ENCODE measurements around the gene CLEC4D. TPM values are rescaled to one million over a fixed set of nuclear protein-coding genes. Genes with fewer than 3 reads are reported as not detected.

The CLEC4D gene
- total RNA-seq (0.33 TPM), polyA plus RNA-seq (0.41 TPM)
- long read RNA-seq, donor 1: 0 reads
- long read RNA-seq, donor 2: 0 reads
- long read RNA-seq, donor 3: 0 reads
- long read RNA-seq, donor 4: 0 reads
- long read RNA-seq, donor 5: 0 reads
- long read RNA-seq, donor 6: 0 reads
- long read RNA-seq, donor 7: 0 reads
- long read RNA-seq, donor 8: 0 reads
- long read RNA-seq, donor 9: 0 reads
- long read RNA-seq, donor 10: 0 reads

GRCh38 chr12:8513256-8513655 lies at the start of gene CLEC4D:
Gene CLEC4D, plus strand, starts transcription at chr12:8513503. Its CDS starts 230 bp downstream, at chr12:8513733.
- 92% methylated on average over 4 of the region's 4 CpGs for WGBS
- Histone ChIP-seq H3K27me3 (ENCODE audit: control insufficient read depth in 2 of 2, insufficient read depth in 1 of 2, low read length in 1 of 2) (no peaks in the 10 kb centered on the region), H3K27ac (ENCODE audit: low read depth in 1 of 2, low read length in 1 of 2) (no peak within 1 kb of the TSS), H3K36me3 (ENCODE audit: control insufficient read depth in 2 of 2, insufficient read depth in 2 of 2, low read length in 1 of 2) (no peaks in the 10 kb centered on the region), H3K4me1 (ENCODE audit: control insufficient read depth in 2 of 2, insufficient read depth in 2 of 2, low read length in 2 of 2) (peaks cover 0 to 11% of the 10 kb centered on the region in 2 donors), H3K4me3 (ENCODE audit: low read length in 2 of 2) (no peak within 1 kb of the TSS), H3K9me3 (ENCODE audit: control insufficient read depth in 2 of 2, insufficient read depth in 1 of 2, low read length in 1 of 2) (no peaks in the 10 kb centered on the region)
- DNase-seq (ENCODE audit: low read depth in 6 of 9, low spot score in 9 of 9): peak in 1 of 9 donors; percentile 35

GRCh38 chr12:8465301-8465996 lies 47.9 kb upstream of the CLEC4D start:
- H3K27ac ChIP-seq (ENCODE audit: low read depth in 1 of 2, low read length in 1 of 2): no peak overlapping the region
- no peaks in the 10 kb centered on the region for H3K27me3 ChIP-seq (ENCODE audit: control insufficient read depth in 2 of 2, insufficient read depth in 1 of 2, low read length in 1 of 2)
- no peaks in the 10 kb centered on the region for H3K9me3 ChIP-seq (ENCODE audit: control insufficient read depth in 2 of 2, insufficient read depth in 1 of 2, low read length in 1 of 2)
- no peaks in the 10 kb centered on the region for H3K36me3 ChIP-seq (ENCODE audit: control insufficient read depth in 2 of 2, insufficient read depth in 2 of 2, low read length in 1 of 2)
- no peaks in the 10 kb centered on the region for H3K4me1 ChIP-seq (ENCODE audit: control insufficient read depth in 2 of 2, insufficient read depth in 2 of 2, low read length in 2 of 2)
- H3K4me3 ChIP-seq (ENCODE audit: low read length in 2 of 2): no peak overlapping the region
- 0% methylated on average over 2 of the region's 2 CpGs for WGBS
- no peak for DNase-seq (ENCODE audit: low read depth in 6 of 9, low spot score in 9 of 9)

- no peaks in the 10 kb centered on the region for H3K36me3 ChIP-seq (ENCODE audit: control insufficient read depth in 2 of 2, insufficient read depth in 2 of 2, low read length in 1 of 2)
- H3K4me1 ChIP-seq (ENCODE audit: control insufficient read depth in 2 of 2, insufficient read depth in 2 of 2, low read length in 2 of 2): no peaks in the 10 kb centered on the region
- H3K4me3 ChIP-seq (ENCODE audit: low read length in 2 of 2): no peak overlapping the region
- no peak overlapping the region for H3K27ac ChIP-seq (ENCODE audit: low read depth in 1 of 2, low read length in 1 of 2)
- no peaks in the 10 kb centered on the region for H3K9me3 ChIP-seq (ENCODE audit: control insufficient read depth in 2 of 2, insufficient read depth in 1 of 2, low read length in 1 of 2)
- no peak for DNase-seq (ENCODE audit: low read depth in 6 of 9, low spot score in 9 of 9)
- H3K27me3 ChIP-seq (ENCODE audit: control insufficient read depth in 2 of 2, insufficient read depth in 1 of 2, low read length in 1 of 2): no peaks in the 10 kb centered on the region
These were observed 47.1 kb upstream of the CLEC4D start for GRCh38 chr12:8466241-8466640.

GRCh38 chr12:8471090-8471489 lies 42.2 kb upstream of the CLEC4D start:
- H3K4me3 ChIP-seq (ENCODE audit: low read length in 2 of 2): no peak overlapping the region
- no peaks in the 10 kb centered on the region for H3K4me1 ChIP-seq (ENCODE audit: control insufficient read depth in 2 of 2, insufficient read depth in 2 of 2, low read length in 2 of 2)
- WGBS: 91% methylated on average over 1 of the region's 1 CpG
- no peaks in the 10 kb centered on the region for H3K36me3 ChIP-seq (ENCODE audit: control insufficient read depth in 2 of 2, insufficient read depth in 2 of 2, low read length in 1 of 2)
- peaks cover 0 to 3% of the 10 kb centered on the region in 2 donors for H3K27me3 ChIP-seq (ENCODE audit: control insufficient read depth in 2 of 2, insufficient read depth in 1 of 2, low read length in 1 of 2)
- no peaks in the 10 kb centered on the region for H3K9me3 ChIP-seq (ENCODE audit: control insufficient read depth in 2 of 2, insufficient read depth in 1 of 2, low read length in 1 of 2)
- H3K27ac ChIP-seq (ENCODE audit: low read depth in 1 of 2, low read length in 1 of 2): no peak overlapping the region
- DNase-seq (ENCODE audit: low read depth in 6 of 9, low spot score in 9 of 9): no peak

- Histone ChIP-seq H3K36me3 (ENCODE audit: control insufficient read depth in 2 of 2, insufficient read depth in 2 of 2, low read length in 1 of 2) (no peaks in the 10 kb centered on the region), H3K9me3 (ENCODE audit: control insufficient read depth in 2 of 2, insufficient read depth in 1 of 2, low read length in 1 of 2) (no peaks in the 10 kb centered on the region), H3K27me3 (ENCODE audit: control insufficient read depth in 2 of 2, insufficient read depth in 1 of 2, low read length in 1 of 2) (peaks cover 0 to 3% of the 10 kb centered on the region in 2 donors), H3K27ac (ENCODE audit: low read depth in 1 of 2, low read length in 1 of 2) (no peak overlapping the region), H3K4me3 (ENCODE audit: low read length in 2 of 2) (no peak overlapping the region), H3K4me1 (ENCODE audit: control insufficient read depth in 2 of 2, insufficient read depth in 2 of 2, low read length in 2 of 2) (no peaks in the 10 kb centered on the region)
- DNase-seq (ENCODE audit: low read depth in 6 of 9, low spot score in 9 of 9): no peak
These were observed 37.6 kb upstream of the CLEC4D start for GRCh38 chr12:8475508-8476203.

GRCh38 chr12:8482571-8483061 lies 30.7 kb upstream of the CLEC4D start:
- Histone ChIP-seq H3K36me3 (ENCODE audit: control insufficient read depth in 2 of 2, insufficient read depth in 2 of 2, low read length in 1 of 2) (no peaks in the 10 kb centered on the region), H3K27ac (ENCODE audit: low read depth in 1 of 2, low read length in 1 of 2) (peak overlapping the region; percentile 93 to 95), H3K27me3 (ENCODE audit: control insufficient read depth in 2 of 2, insufficient read depth in 1 of 2, low read length in 1 of 2) (no peaks in the 10 kb centered on the region), H3K9me3 (ENCODE audit: control insufficient read depth in 2 of 2, insufficient read depth in 1 of 2, low read length in 1 of 2) (no peaks in the 10 kb centered on the region), H3K4me3 (ENCODE audit: low read length in 2 of 2) (no peak overlapping the region), H3K4me1 (ENCODE audit: control insufficient read depth in 2 of 2, insufficient read depth in 2 of 2, low read length in 2 of 2) (peaks cover 0 to 14% of the 10 kb centered on the region in 2 donors)
- peak in 7 of 9 donors; percentile 22 to 83 (median 54) for DNase-seq (ENCODE audit: low read depth in 6 of 9, low spot score in 9 of 9)
- 65% methylated on average over 2 of the region's 2 CpGs for WGBS

- Histone ChIP-seq H3K9me3 (ENCODE audit: control insufficient read depth in 2 of 2, insufficient read depth in 1 of 2, low read length in 1 of 2) (no peaks in the 10 kb centered on the region), H3K27ac (ENCODE audit: low read depth in 1 of 2, low read length in 1 of 2) (peak overlapping the region; percentile 93 to 95), H3K27me3 (ENCODE audit: control insufficient read depth in 2 of 2, insufficient read depth in 1 of 2, low read length in 1 of 2) (no peaks in the 10 kb centered on the region), H3K4me1 (ENCODE audit: control insufficient read depth in 2 of 2, insufficient read depth in 2 of 2, low read length in 2 of 2) (peaks cover 0 to 14% of the 10 kb centered on the region in 2 donors), H3K4me3 (ENCODE audit: low read length in 2 of 2) (no peak overlapping the region), H3K36me3 (ENCODE audit: control insufficient read depth in 2 of 2, insufficient read depth in 2 of 2, low read length in 1 of 2) (no peaks in the 10 kb centered on the region)
- peak in 5 of 9 donors; percentile 7 to 55 (median 18) for DNase-seq (ENCODE audit: low read depth in 6 of 9, low spot score in 9 of 9)
These were observed 30.2 kb upstream of the CLEC4D start for GRCh38 chr12:8483079-8483478.

GRCh38 chr12:8491646-8492530 lies 21.4 kb upstream of the CLEC4D start:
- Histone ChIP-seq H3K9me3 (ENCODE audit: control insufficient read depth in 2 of 2, insufficient read depth in 1 of 2, low read length in 1 of 2) (no peaks in the 10 kb centered on the region), H3K27ac (ENCODE audit: low read depth in 1 of 2, low read length in 1 of 2) (no peak overlapping the region), H3K4me1 (ENCODE audit: control insufficient read depth in 2 of 2, insufficient read depth in 2 of 2, low read length in 2 of 2) (peaks cover 0 to 6% of the 10 kb centered on the region in 2 donors), H3K36me3 (ENCODE audit: control insufficient read depth in 2 of 2, insufficient read depth in 2 of 2, low read length in 1 of 2) (no peaks in the 10 kb centered on the region), H3K27me3 (ENCODE audit: control insufficient read depth in 2 of 2, insufficient read depth in 1 of 2, low read length in 1 of 2) (no peaks in the 10 kb centered on the region), H3K4me3 (ENCODE audit: low read length in 2 of 2) (no peak overlapping the region)
- 70% methylated on average over 5 of the region's 5 CpGs for WGBS
- no peak for DNase-seq (ENCODE audit: low read depth in 6 of 9, low spot score in 9 of 9)
